K562 (cell line): ENCODE data around the gene EIF4EBP2. TPM values are rescaled to one million over a fixed set of nuclear protein-coding genes. Genes with fewer than 3 reads are reported as not detected.

Source experiments
- FOSL1 ChIP-seq: fragments of 200-800 bp; sonication (Bioruptor generic); conservative IDR thresholded peaks from 2 replicates; pipeline ENCODE4 v1.6.1; 2016; ENCODE audit warnings: missing genetic modification characterization, missing compliant biosample characterization
- HLTF ChIP-seq: fragments of 450-650 bp; IDR thresholded peaks from 2 replicates; pipeline ENCODE4 v1.6.1; 2016
- JUND ChIP-seq, 2 experiments: IDR thresholded peaks; 2 replicates in 1 of 2; 3 replicates in 1 of 2; pipeline ENCODE4 v1.6.1; 2011; ENCODE audit warnings: borderline replicate concordance in 2 of 2, low read depth in 2 of 2, low read length in 2 of 2, improper control_type of control experiment in 1 of 2, missing biosample characterization in 1 of 2, missing genetic modification characterization in 1 of 2, missing genetic modification reagents in 1 of 2
- KDM5B ChIP-seq: fragments of 200-600 bp; sonication (generic); IDR thresholded peaks from 2 replicates; pipeline ENCODE4 v1.6.1; 2012; ENCODE audit warnings: low read depth, mild to moderate bottlenecking, moderate library complexity, low read length, control low read depth, inconsistent platforms; ENCODE audit not compliant: insufficient replicate concordance
- MCM5 ChIP-seq: fragments of 450-650 bp; IDR thresholded peaks from 2 replicates; pipeline ENCODE4 v1.6.1; 2016; ENCODE audit warnings: low read depth
- MYBL2 ChIP-seq, 2 experiments: fragments of 450-650 bp in 1 of 2; sonication (generic) in 1 of 2; formaldehyde crosslinking in 1 of 2; IDR thresholded peaks; 2 replicates each; pipeline versions ENCODE4 v1.6.1 to v1.8.1; 2017 to 2022; ENCODE audit warnings: borderline replicate concordance in 1 of 2, inconsistent platforms in 1 of 2, low read depth in 1 of 2, mild to moderate bottlenecking in 1 of 2, missing genetic modification reagents in 1 of 2, moderate library complexity in 1 of 2
- NBN ChIP-seq: fragments of 450-650 bp; IDR thresholded peaks from 2 replicates; pipeline ENCODE4 v1.6.1; 2016; ENCODE audit warnings: low read depth, mild to moderate bottlenecking
- NCOR1 ChIP-seq: fragments of 450-650 bp; IDR thresholded peaks from 2 replicates; pipeline ENCODE4 v1.6.1; 2016; ENCODE audit warnings: mild to moderate bottlenecking, moderate library complexity
- PCBP1 ChIP-seq: fragments of 200-400 bp; formaldehyde crosslinking; IDR thresholded peaks from 2 replicates; pipeline ENCODE4 v1.6.1; 2018; ENCODE audit warnings: mild to moderate bottlenecking, low read depth, low read length; ENCODE audit not compliant: poor library complexity, severe bottlenecking
- POLR2H ChIP-seq: IDR thresholded peaks from 2 replicates; pipeline ENCODE4 v1.6.1; 2016; ENCODE audit warnings: missing genetic modification characterization, low read depth, mild to moderate bottlenecking, control low read depth, missing compliant biosample characterization, moderate library complexity
- PPARD ChIP-seq: fragments of 250-450 bp; sonication (Bioruptor Pico); IDR thresholded peaks from 2 replicates; pipeline ENCODE4 v1.8.0; 2022; ENCODE audit warnings: inconsistent platforms, mild to moderate bottlenecking, moderate library complexity
- SOX6 ChIP-seq: fragments of 450-650 bp; IDR thresholded peaks from 2 replicates; pipeline ENCODE4 v1.6.1; 2014; ENCODE audit warnings: mild to moderate bottlenecking
- ZNF717 ChIP-seq: fragments of 250-450 bp; sonication (Bioruptor Pico); IDR thresholded peaks from 2 replicates; pipeline ENCODE4 v1.5.0; 2021
- polyA plus RNA-seq, 8 experiments: library from polyadenylated mRNA; depleted of rRNA in 4 of 8; stranded (reverse) in 5 of 8; unstranded in 3 of 8; fragments of >200 nt; fragmentation: Nextera tagmentation in 2 of 8; fragmentation: Illumina TruSeq in 1 of 8; extraction: Ambion mirVana in 2 of 8; extraction: Trizol in 1 of 8; gene quantifications; 2 replicates each; pipeline versions ENCODE4 v1.2.1 to v1.2.3, GENCODE V29; 2011 to 2014; ENCODE audit warnings: inconsistent platforms in 1 of 8, missing spikeins in 1 of 8
- total RNA-seq, 7 experiments: library from RNA; depleted of rRNA in 6 of 7; stranded (reverse); fragments of >200 nt in 6 of 7; fragmentation: Illumina TruSeq in 2 of 7; extraction: Trizol in 2 of 7; gene quantifications; 2 replicates each; pipeline versions ENCODE4 v1.2.1 to v1.2.3, GENCODE V29; 2011 to 2021; ENCODE audit warnings: low replicate concordance in 1 of 7
- TF ChIP-seq, protein P1 (sequence below): fragments of 450-650 bp; formaldehyde crosslinking; IDR thresholded peaks from 2 replicates; pipeline ENCODE4 v1.4.0; 2020; ENCODE audit warnings: mild to moderate bottlenecking, moderate library complexity
- TF ChIP-seq, protein P2 (sequence below), 2 experiments: fragments of 450-650 bp; IDR thresholded peaks; 2 replicates each; pipeline ENCODE4 v1.6.1; 2018; ENCODE audit warnings: mild to moderate bottlenecking in 2 of 2, low read depth in 1 of 2; ENCODE audit not compliant: partially characterized antibody in 2 of 2
- TF ChIP-seq, protein P3 (sequence below): fragments of 250-450 bp; sonication (Bioruptor Pico); IDR thresholded peaks from 2 replicates; pipeline ENCODE4 v1.4.0; 2020

Gene EIF4EBP2
- total and polyA plus RNA-seq, 9 of the 15 experiments (the other 6 are each of a cell fraction or from before 2014, with no cell fraction given): 16.1 to 67.5 (median 38.3) TPM

DNA sequence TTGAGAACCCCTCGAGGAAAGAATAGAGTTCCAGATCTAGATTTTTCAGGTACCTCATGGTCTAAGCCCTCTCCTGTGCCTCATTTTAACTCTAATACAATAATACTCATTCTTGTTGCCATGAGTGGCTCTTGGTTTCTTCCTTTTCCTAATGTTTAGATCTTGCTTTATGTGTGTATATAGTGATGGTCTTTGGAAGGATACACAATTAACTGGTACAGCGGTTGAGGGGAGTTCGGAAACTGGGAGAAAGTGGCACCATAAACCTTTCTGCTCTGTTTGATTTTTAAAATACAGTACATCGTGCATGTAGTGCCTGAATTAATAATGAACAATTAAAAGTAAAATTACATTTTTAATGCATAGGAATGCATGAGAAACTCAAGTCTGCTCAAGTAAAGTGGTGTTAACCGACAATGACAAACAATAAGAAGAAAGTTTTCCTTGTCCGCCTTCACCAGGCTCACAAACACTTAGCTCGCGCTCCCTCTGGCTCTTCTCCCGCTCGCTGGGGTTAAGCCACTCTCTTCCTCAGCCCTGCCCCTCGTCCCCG is 386 bp upstream of the EIF4EBP2 start (continued):
- TF ChIP-seq, protein P1, sequence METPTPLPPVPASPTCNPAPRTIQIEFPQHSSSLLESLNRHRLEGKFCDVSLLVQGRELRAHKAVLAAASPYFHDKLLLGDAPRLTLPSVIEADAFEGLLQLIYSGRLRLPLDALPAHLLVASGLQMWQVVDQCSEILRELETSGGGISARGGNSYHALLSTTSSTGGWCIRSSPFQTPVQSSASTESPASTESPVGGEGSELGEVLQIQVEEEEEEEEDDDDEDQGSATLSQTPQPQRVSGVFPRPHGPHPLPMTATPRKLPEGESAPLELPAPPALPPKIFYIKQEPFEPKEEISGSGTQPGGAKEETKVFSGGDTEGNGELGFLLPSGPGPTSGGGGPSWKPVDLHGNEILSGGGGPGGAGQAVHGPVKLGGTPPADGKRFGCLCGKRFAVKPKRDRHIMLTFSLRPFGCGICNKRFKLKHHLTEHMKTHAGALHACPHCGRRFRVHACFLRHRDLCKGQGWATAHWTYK (CRISPR knock-in tag): no peak
- TF ChIP-seq NBN (peak; percentile 63; the same call in 1 of the 2 replicates), ZNF717 (no peak), MCM5 (no peak), PPARD (no peak), POLR2H (tag) (peak; percentile 80), PCBP1 (no peak), NCOR1 (no peak), MYBL2 (IDR thresholded peaks at IDR 0.05; ENCODE audit: low read depth) (no peak), MYBL2 (CRISPR knock-in tag; IDR thresholded peaks at IDR 0.05; ENCODE audit: borderline replicate concordance) (no peak), KDM5B (peak; percentile 72), FOSL1 (tag) (peak; percentile 21; the same call in 1 of the 2 replicates), SOX6 (0 out of 2 replicates have a peak, but pooled peaks have one; percentile 25), JUND (IDR thresholded peaks at IDR 0.05; ENCODE audit: borderline replicate concordance, low read depth, low read length) (no peak), JUND (tag; IDR thresholded peaks at IDR 0.05; ENCODE audit: borderline replicate concordance, low read depth, low read length) (no peak), HLTF (0 out of 2 replicates have a peak, but pooled peaks have one; percentile 37)
- TF ChIP-seq, protein P2, sequence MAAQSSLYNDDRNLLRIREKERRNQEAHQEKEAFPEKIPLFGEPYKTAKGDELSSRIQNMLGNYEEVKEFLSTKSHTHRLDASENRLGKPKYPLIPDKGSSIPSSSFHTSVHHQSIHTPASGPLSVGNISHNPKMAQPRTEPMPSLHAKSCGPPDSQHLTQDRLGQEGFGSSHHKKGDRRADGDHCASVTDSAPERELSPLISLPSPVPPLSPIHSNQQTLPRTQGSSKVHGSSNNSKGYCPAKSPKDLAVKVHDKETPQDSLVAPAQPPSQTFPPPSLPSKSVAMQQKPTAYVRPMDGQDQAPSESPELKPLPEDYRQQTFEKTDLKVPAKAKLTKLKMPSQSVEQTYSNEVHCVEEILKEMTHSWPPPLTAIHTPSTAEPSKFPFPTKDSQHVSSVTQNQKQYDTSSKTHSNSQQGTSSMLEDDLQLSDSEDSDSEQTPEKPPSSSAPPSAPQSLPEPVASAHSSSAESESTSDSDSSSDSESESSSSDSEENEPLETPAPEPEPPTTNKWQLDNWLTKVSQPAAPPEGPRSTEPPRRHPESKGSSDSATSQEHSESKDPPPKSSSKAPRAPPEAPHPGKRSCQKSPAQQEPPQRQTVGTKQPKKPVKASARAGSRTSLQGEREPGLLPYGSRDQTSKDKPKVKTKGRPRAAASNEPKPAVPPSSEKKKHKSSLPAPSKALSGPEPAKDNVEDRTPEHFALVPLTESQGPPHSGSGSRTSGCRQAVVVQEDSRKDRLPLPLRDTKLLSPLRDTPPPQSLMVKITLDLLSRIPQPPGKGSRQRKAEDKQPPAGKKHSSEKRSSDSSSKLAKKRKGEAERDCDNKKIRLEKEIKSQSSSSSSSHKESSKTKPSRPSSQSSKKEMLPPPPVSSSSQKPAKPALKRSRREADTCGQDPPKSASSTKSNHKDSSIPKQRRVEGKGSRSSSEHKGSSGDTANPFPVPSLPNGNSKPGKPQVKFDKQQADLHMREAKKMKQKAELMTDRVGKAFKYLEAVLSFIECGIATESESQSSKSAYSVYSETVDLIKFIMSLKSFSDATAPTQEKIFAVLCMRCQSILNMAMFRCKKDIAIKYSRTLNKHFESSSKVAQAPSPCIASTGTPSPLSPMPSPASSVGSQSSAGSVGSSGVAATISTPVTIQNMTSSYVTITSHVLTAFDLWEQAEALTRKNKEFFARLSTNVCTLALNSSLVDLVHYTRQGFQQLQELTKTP (IDR thresholded peaks at IDR 0.05; ENCODE audit: low read depth in 1 of 2, partially characterized antibody in 2 of 2): peak in 1 of 2 experiments; percentile 62
- TF ChIP-seq, protein P3, sequence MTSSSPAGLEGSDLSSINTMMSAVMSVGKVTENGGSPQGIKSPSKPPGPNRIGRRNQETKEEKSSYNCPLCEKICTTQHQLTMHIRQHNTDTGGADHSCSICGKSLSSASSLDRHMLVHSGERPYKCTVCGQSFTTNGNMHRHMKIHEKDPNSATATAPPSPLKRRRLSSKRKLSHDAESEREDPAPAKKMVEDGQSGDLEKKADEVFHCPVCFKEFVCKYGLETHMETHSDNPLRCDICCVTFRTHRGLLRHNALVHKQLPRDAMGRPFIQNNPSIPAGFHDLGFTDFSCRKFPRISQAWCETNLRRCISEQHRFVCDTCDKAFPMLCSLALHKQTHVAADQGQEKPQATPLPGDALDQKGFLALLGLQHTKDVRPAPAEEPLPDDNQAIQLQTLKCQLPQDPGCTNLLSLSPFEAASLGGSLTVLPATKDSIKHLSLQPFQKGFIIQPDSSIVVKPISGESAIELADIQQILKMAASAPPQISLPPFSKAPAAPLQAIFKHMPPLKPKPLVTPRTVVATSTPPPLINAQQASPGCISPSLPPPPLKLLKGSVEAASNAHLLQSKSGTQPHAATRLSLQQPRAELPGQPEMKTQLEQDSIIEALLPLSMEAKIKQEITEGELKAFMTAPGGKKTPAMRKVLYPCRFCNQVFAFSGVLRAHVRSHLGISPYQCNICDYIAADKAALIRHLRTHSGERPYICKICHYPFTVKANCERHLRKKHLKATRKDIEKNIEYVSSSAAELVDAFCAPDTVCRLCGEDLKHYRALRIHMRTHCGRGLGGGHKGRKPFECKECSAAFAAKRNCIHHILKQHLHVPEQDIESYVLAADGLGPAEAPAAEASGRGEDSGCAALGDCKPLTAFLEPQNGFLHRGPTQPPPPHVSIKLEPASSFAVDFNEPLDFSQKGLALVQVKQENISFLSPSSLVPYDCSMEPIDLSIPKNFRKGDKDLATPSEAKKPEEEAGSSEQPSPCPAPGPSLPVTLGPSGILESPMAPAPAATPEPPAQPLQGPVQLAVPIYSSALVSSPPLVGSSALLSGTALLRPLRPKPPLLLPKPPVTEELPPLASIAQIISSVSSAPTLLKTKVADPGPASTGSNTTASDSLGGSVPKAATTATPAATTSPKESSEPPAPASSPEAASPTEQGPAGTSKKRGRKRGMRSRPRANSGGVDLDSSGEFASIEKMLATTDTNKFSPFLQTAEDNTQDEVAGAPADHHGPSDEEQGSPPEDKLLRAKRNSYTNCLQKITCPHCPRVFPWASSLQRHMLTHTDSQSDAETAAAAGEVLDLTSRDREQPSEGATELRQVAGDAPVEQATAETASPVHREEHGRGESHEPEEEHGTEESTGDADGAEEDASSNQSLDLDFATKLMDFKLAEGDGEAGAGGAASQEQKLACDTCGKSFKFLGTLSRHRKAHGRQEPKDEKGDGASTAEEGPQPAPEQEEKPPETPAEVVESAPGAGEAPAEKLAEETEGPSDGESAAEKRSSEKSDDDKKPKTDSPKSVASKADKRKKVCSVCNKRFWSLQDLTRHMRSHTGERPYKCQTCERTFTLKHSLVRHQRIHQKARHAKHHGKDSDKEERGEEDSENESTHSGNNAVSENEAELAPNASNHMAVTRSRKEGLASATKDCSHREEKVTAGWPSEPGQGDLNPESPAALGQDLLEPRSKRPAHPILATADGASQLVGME: no peak
